ENCODE measurements around the gene MMP26.
"Not testable (repeated sequence)": the region's sequence is repeated elsewhere in the genome, so short reads cannot be mapped to it uniquely, and the experiment has no call there.

MMP26 gene

GRCh38 chr11:4722616-4723534 lies 18.3 kb downstream of the MMP26 start:
- H4K91ac ChIP-seq (ENCODE audit: low read depth, low read length); H3K9ac ChIP-seq (ENCODE audit: low read length); H3K27me3 ChIP-seq (ENCODE audit: insufficient read depth, low read length); H3K4me1 ChIP-seq (ENCODE audit: control insufficient read depth in 1 of 2, insufficient read depth in 2 of 2, low read length in 2 of 2); H2AFZ ChIP-seq (ENCODE audit: insufficient read depth, low read length, poor library complexity); H3K18ac ChIP-seq (ENCODE audit: low read length); DNase-seq; H3K23ac ChIP-seq (ENCODE audit: low read length); H4K12ac ChIP-seq (ENCODE audit: low read depth, low read length); H3K79me2 ChIP-seq (ENCODE audit: control insufficient read depth, insufficient read depth, low read length, poor library complexity); H3K4me3 ChIP-seq (ENCODE audit: low read depth, low read length); H3K79me1 ChIP-seq (ENCODE audit: low read length); H2BK5ac ChIP-seq (ENCODE audit: low read depth, low read length, poor library complexity); H3K14ac ChIP-seq (ENCODE audit: low read length); H4K8ac ChIP-seq (ENCODE audit: low read depth, low read length); H3K27ac ChIP-seq (ENCODE audit: low read depth, low read length); H2BK120ac ChIP-seq (ENCODE audit: insufficient read depth, low read length, poor library complexity); H3K9me3 ChIP-seq (ENCODE audit: insufficient read depth, low read depth, low read length); H3K4me2 ChIP-seq (ENCODE audit: low read length); H3K36me3 ChIP-seq (ENCODE audit: control insufficient read depth in 1 of 2, insufficient read depth in 2 of 2, low read length in 2 of 2); H3K4ac ChIP-seq (ENCODE audit: low read depth, low read length); H2AK5ac ChIP-seq (ENCODE audit: low read length): not testable (repeated sequence)
- no CpG with 5 or more reads among the region's 33 CpGs for WGBS (ENCODE audit: extremely low coverage, insufficient coverage, insufficient read length)
- H2BK12ac ChIP-seq (ENCODE audit: low read length) = peak overlapping the region; percentile 21

GRCh38 chr11:4727171-4727570 lies 22.6 kb downstream of the MMP26 start:
- H3K18ac ChIP-seq (ENCODE audit: low read length) = no peak overlapping the region
- no peak overlapping the region for H3K4me2 ChIP-seq (ENCODE audit: low read length)
- H2BK12ac ChIP-seq (ENCODE audit: low read length) = no peak overlapping the region
- H3K27ac ChIP-seq (ENCODE audit: low read depth, low read length) = no peak overlapping the region
- H3K23ac ChIP-seq (ENCODE audit: low read length) = no peak overlapping the region
- H3K27me3 ChIP-seq (ENCODE audit: insufficient read depth, low read length) = no peaks in the 10 kb centered on the region
- H3K4me3 ChIP-seq (ENCODE audit: low read depth, low read length) = no peak overlapping the region
- H3K4me1 ChIP-seq (ENCODE audit: control insufficient read depth in 1 of 2, insufficient read depth in 2 of 2, low read length in 2 of 2) = no peaks in the 10 kb centered on the region
- H3K9ac ChIP-seq (ENCODE audit: low read length) = no peak overlapping the region
- H3K14ac ChIP-seq (ENCODE audit: low read length) = no peak overlapping the region
- no CpG with 5 or more reads among the region's 2 CpGs for WGBS (ENCODE audit: extremely low coverage, insufficient coverage, insufficient read length)
- H4K12ac ChIP-seq (ENCODE audit: low read depth, low read length) = no peak overlapping the region
- no peak overlapping the region for H2AK5ac ChIP-seq (ENCODE audit: low read length)
- H3K36me3 ChIP-seq (ENCODE audit: control insufficient read depth in 1 of 2, insufficient read depth in 2 of 2, low read length in 2 of 2) = no peaks in the 10 kb centered on the region
- DNase-seq = no peak
- no peaks in the 10 kb centered on the region for H3K79me1 ChIP-seq (ENCODE audit: low read length)
- H3K9me3 ChIP-seq (ENCODE audit: insufficient read depth, low read depth, low read length) = peaks cover 2% of the 10 kb centered on the region
- no peak overlapping the region for H2AFZ ChIP-seq (ENCODE audit: insufficient read depth, low read length, poor library complexity)
- no peak overlapping the region for H3K4ac ChIP-seq (ENCODE audit: low read depth, low read length)
- H4K91ac ChIP-seq (ENCODE audit: low read depth, low read length) = no peak overlapping the region
- no peaks in the 10 kb centered on the region for H3K79me2 ChIP-seq (ENCODE audit: control insufficient read depth, insufficient read depth, low read length, poor library complexity)
- no peak overlapping the region for H4K8ac ChIP-seq (ENCODE audit: low read depth, low read length)
- H2BK120ac ChIP-seq (ENCODE audit: insufficient read depth, low read length, poor library complexity) = no peak overlapping the region
- no peak overlapping the region for H2BK5ac ChIP-seq (ENCODE audit: low read depth, low read length, poor library complexity)

- Histone ChIP-seq H2AFZ (ENCODE audit: insufficient read depth, low read length, poor library complexity) (no peak overlapping the region), H2AK5ac (ENCODE audit: low read length) (no peak overlapping the region), H3K36me3 (ENCODE audit: control insufficient read depth in 1 of 2, insufficient read depth in 2 of 2, low read length in 2 of 2) (no peaks in the 10 kb centered on the region), H3K4ac (ENCODE audit: low read depth, low read length) (no peak overlapping the region), H4K8ac (ENCODE audit: low read depth, low read length) (no peak overlapping the region), H3K4me1 (ENCODE audit: control insufficient read depth in 1 of 2, insufficient read depth in 2 of 2, low read length in 2 of 2) (no peaks in the 10 kb centered on the region), H3K79me2 (ENCODE audit: control insufficient read depth, insufficient read depth, low read length, poor library complexity) (no peaks in the 10 kb centered on the region), H3K14ac (ENCODE audit: low read length) (no peak overlapping the region), H3K9me3 (ENCODE audit: insufficient read depth, low read depth, low read length) (no peaks in the 10 kb centered on the region), H3K23ac (ENCODE audit: low read length) (no peak overlapping the region), H4K91ac (ENCODE audit: low read depth, low read length) (no peak overlapping the region), H3K79me1 (ENCODE audit: low read length) (no peaks in the 10 kb centered on the region), H3K18ac (ENCODE audit: low read length) (no peak overlapping the region), H2BK5ac (ENCODE audit: low read depth, low read length, poor library complexity) (no peak overlapping the region), H4K12ac (ENCODE audit: low read depth, low read length) (no peak overlapping the region), H2BK12ac (ENCODE audit: low read length) (no peak overlapping the region), H3K4me3 (ENCODE audit: low read depth, low read length) (no peak overlapping the region), H3K27me3 (ENCODE audit: insufficient read depth, low read length) (no peaks in the 10 kb centered on the region), H3K9ac (ENCODE audit: low read length) (no peak overlapping the region), H2BK120ac (ENCODE audit: insufficient read depth, low read length, poor library complexity) (no peak overlapping the region), H3K4me2 (ENCODE audit: low read length) (no peak overlapping the region), H3K27ac (ENCODE audit: low read depth, low read length) (no peak overlapping the region)
- WGBS (ENCODE audit: extremely low coverage, insufficient coverage, insufficient read length) = no CpG with 5 or more reads among the region's 2 CpGs
- no peak for DNase-seq
These were observed 36.2 kb downstream of the MMP26 start for GRCh38 chr11:4740735-4741134.

GRCh38 chr11:4748438-4748837 lies 43.9 kb downstream of the MMP26 start:
- H3K4me2 ChIP-seq (ENCODE audit: low read length) = no peak overlapping the region
- no peaks in the 10 kb centered on the region for H3K27me3 ChIP-seq (ENCODE audit: insufficient read depth, low read length)
- H4K8ac ChIP-seq (ENCODE audit: low read depth, low read length) = no peak overlapping the region
- no peak overlapping the region for H2BK5ac ChIP-seq (ENCODE audit: low read depth, low read length, poor library complexity)
- no peak overlapping the region for H4K91ac ChIP-seq (ENCODE audit: low read depth, low read length)
- no peaks in the 10 kb centered on the region for H3K36me3 ChIP-seq (ENCODE audit: control insufficient read depth in 1 of 2, insufficient read depth in 2 of 2, low read length in 2 of 2)
- DNase-seq = no peak
- H3K27ac ChIP-seq (ENCODE audit: low read depth, low read length) = no peak overlapping the region
- H3K79me1 ChIP-seq (ENCODE audit: low read length) = no peaks in the 10 kb centered on the region
- no peak overlapping the region for H3K4me3 ChIP-seq (ENCODE audit: low read depth, low read length)
- no peak overlapping the region for H3K9ac ChIP-seq (ENCODE audit: low read length)
- H2BK120ac ChIP-seq (ENCODE audit: insufficient read depth, low read length, poor library complexity) = no peak overlapping the region
- H3K14ac ChIP-seq (ENCODE audit: low read length) = no peak overlapping the region
- H4K12ac ChIP-seq (ENCODE audit: low read depth, low read length) = no peak overlapping the region
- no peaks in the 10 kb centered on the region for H3K4me1 ChIP-seq (ENCODE audit: control insufficient read depth in 1 of 2, insufficient read depth in 2 of 2, low read length in 2 of 2)
- H3K18ac ChIP-seq (ENCODE audit: low read length) = no peak overlapping the region
- H2AFZ ChIP-seq (ENCODE audit: insufficient read depth, low read length, poor library complexity) = no peak overlapping the region
- no peak overlapping the region for H3K23ac ChIP-seq (ENCODE audit: low read length)
- no peak overlapping the region for H2BK12ac ChIP-seq (ENCODE audit: low read length)
- H2AK5ac ChIP-seq (ENCODE audit: low read length) = no peak overlapping the region
- H3K4ac ChIP-seq (ENCODE audit: low read depth, low read length) = no peak overlapping the region
- no peaks in the 10 kb centered on the region for H3K9me3 ChIP-seq (ENCODE audit: insufficient read depth, low read depth, low read length)
- no CpG with 5 or more reads among the region's 6 CpGs for WGBS (ENCODE audit: extremely low coverage, insufficient coverage, insufficient read length)
- no peaks in the 10 kb centered on the region for H3K79me2 ChIP-seq (ENCODE audit: control insufficient read depth, insufficient read depth, low read length, poor library complexity)
